Measurements from ENCODE around the gene YJEFN3. TPM values are rescaled to one million over a fixed set of nuclear protein-coding genes. Genes with fewer than 3 reads are reported as not detected.

YJEFN3 gene
- total and polyA plus RNA-seq, 2 donors (not counting 3 experiments of a cell fraction or from before 2014, with no cell fraction given), result 1.9 to 2.1 TPM

DNA sequence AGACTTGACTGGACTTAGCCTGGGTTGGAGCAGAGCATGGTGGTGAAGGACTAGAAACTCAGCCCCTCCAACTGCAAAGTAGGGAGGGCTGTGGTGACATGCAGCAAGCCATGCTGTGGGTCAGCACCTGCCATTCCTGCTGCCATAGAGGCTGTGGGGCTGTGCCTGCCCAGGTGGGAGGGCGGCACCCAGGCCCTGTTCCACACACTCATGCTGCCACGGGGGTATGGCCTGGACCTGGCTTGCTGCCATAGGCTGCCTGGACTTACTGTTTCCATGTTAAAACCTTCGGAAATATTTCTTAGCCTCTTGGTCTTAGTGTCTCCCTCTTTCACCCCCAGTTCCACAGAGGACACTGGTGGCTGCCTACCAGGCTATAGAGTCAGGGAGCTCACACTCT lies 38.7 kb downstream of the YJEFN3 start:
- intact Hi-C loops (cut with micrococcal nuclease), result no loop called here
- TF ChIP-seq EZH2 (IDR thresholded peaks at IDR 0.05; ENCODE audit: borderline replicate concordance, low read depth, low read length, severe bottlenecking), result no peak
- no peak for TF ChIP-seq FOS (IDR thresholded peaks at IDR 0.05; ENCODE audit: borderline replicate concordance, insufficient read depth, low read length)
- no peak for TF ChIP-seq POLR2A (IDR thresholded peaks at IDR 0.05; ENCODE audit: low read depth, low read length)
- no peak for TF ChIP-seq POLR2AphosphoS5 (IDR thresholded peaks at IDR 0.05; ENCODE audit: insufficient read depth, low read depth, low read length)
- TF ChIP-seq, protein P1, sequence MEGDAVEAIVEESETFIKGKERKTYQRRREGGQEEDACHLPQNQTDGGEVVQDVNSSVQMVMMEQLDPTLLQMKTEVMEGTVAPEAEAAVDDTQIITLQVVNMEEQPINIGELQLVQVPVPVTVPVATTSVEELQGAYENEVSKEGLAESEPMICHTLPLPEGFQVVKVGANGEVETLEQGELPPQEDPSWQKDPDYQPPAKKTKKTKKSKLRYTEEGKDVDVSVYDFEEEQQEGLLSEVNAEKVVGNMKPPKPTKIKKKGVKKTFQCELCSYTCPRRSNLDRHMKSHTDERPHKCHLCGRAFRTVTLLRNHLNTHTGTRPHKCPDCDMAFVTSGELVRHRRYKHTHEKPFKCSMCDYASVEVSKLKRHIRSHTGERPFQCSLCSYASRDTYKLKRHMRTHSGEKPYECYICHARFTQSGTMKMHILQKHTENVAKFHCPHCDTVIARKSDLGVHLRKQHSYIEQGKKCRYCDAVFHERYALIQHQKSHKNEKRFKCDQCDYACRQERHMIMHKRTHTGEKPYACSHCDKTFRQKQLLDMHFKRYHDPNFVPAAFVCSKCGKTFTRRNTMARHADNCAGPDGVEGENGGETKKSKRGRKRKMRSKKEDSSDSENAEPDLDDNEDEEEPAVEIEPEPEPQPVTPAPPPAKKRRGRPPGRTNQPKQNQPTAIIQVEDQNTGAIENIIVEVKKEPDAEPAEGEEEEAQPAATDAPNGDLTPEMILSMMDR (IDR thresholded peaks at IDR 0.05; ENCODE audit: extremely low read depth in 1 of 2, insufficient read depth in 1 of 2, low read depth in 1 of 2, low read length in 2 of 2), result no peak
- no peak for TF ChIP-seq MYC (IDR thresholded peaks at IDR 0.05; ENCODE audit: low read depth, low read length)
- no peak for TF ChIP-seq GATA2 (IDR thresholded peaks at IDR 0.05; ENCODE audit: insufficient read depth, insufficient read length, low read depth, low read length)
- TF ChIP-seq JUN (IDR thresholded peaks at IDR 0.05; ENCODE audit: borderline replicate concordance, insufficient read depth, insufficient read length, low read depth), result no peak
- TF ChIP-seq, protein P2, sequence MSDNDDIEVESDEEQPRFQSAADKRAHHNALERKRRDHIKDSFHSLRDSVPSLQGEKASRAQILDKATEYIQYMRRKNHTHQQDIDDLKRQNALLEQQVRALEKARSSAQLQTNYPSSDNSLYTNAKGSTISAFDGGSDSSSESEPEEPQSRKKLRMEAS (IDR thresholded peaks at IDR 0.05; ENCODE audit: insufficient read depth, insufficient read length), result no peak
- CTCF ChIA-PET, result interaction anchor here (2.4 kb wide), 1 partner anchor 13 kb away, joined by 14 read pairs; no protein-coding TSS in a partner anchor

More for the DNA sequence above, 38.7 kb downstream of the YJEFN3 start:
- Histone ChIP-seq H3K4me2 (ENCODE audit: insufficient read depth, low read length) (no peak overlapping the region), H4K20me1 (replicated peaks; ENCODE audit: control insufficient read depth, extremely low read depth, insufficient read depth, low read length) (no peaks in the 10 kb centered on the region), H3K9ac (replicated peaks; ENCODE audit: extremely low read depth, insufficient read depth, low read length) (no peak overlapping the region), H3K27me3 (ENCODE audit: control insufficient read depth in 2 of 2, insufficient read depth in 2 of 2, low read length in 2 of 2) (no peaks in the 10 kb centered on the region), H3K9me1 (replicated peaks; ENCODE audit: control insufficient read depth, extremely low read depth, insufficient read depth, low read length) (no peaks in the 10 kb centered on the region), H3K27ac (ENCODE audit: insufficient read depth, low read depth, low read length) (no peak overlapping the region), H3K4me1 (ENCODE audit: control insufficient read depth, extremely low read depth, insufficient read depth, low read length) (no peaks in the 10 kb centered on the region), H3K36me3 (ENCODE audit: control insufficient read depth in 2 of 2, extremely low read depth in 1 of 2, insufficient read depth in 2 of 2, low read length in 2 of 2) (no peaks in the 10 kb centered on the region), H2AFZ (ENCODE audit: low read depth, low read length) (no peak overlapping the region), H3K79me2 (ENCODE audit: control insufficient read depth, insufficient read depth, low read length) (no peaks in the 10 kb centered on the region), H3K4me3 (replicated peaks in 1 of 3; ENCODE audit: insufficient read depth in 1 of 3, low read depth in 1 of 3, low read length in 3 of 3) (no peak overlapping the region), H3K9me3 (replicated peaks; ENCODE audit: control insufficient read depth, insufficient read depth, low read length) (no peaks in the 10 kb centered on the region)
- BruUV-seq (replicated peaks), result no TSS peak
- DNase-seq (ENCODE audit: low read depth, low spot score), result no peak
- dilution Hi-C loops (cut with MboI; ENCODE audit: extremely low pct_ligation_motif_present, low sequenced_read_pairs), result no loop called here
- POLR2A ChIA-PET, result no interaction called here
- no peak for FAIRE-seq
